Natural killer cell (primary cell): Measurements from ENCODE around the gene FCHSD1. TPM values are rescaled to one million over a fixed set of nuclear protein-coding genes. Genes with fewer than 3 reads are reported as not detected.

Experiments used
- ATAC-seq, 3 donors: fragments of 150-1000 bp in 2 of 3; fragments of 200-7000 bp in 1 of 3; cut with Tn5 transposase; 1 replicate in 1 of 3; 2 replicates in 2 of 3; pipeline ENCODE4 v1.10.0; 2021; ENCODE audit warnings: mild to moderate bottlenecking in 2 of 3, moderate library complexity in 2 of 3
- DNase-seq, 2 donors: peaks; one replicate each; pipeline versions ENCODE4 v3.0.0 to v3.0.0-alpha.2; 2013 to 2021; ENCODE audit warnings: mixed read lengths in 1 of 2
- H3K27ac ChIP-seq: one replicate; pipeline ENCODE4 v1.5.1; 2013; ENCODE audit warnings: mild to moderate bottlenecking, low read length
- H3K27me3 ChIP-seq: one replicate; pipeline ENCODE4 v1.6.1; 2013; ENCODE audit warnings: low read length; ENCODE audit not compliant: control insufficient read depth, insufficient read depth
- H3K36me3 ChIP-seq: one replicate; pipeline ENCODE4 v1.6.1; 2013; ENCODE audit warnings: low read length; ENCODE audit not compliant: control insufficient read depth, insufficient read depth
- H3K4me1 ChIP-seq: one replicate; pipeline ENCODE4 v1.6.1; 2013; ENCODE audit warnings: low read length; ENCODE audit not compliant: control insufficient read depth, insufficient read depth
- H3K4me3 ChIP-seq: one replicate; pipeline ENCODE4 v1.5.1; 2013; ENCODE audit warnings: low read length
- H3K9me3 ChIP-seq: one replicate; pipeline ENCODE4 v1.6.1; 2013; ENCODE audit warnings: low read length; ENCODE audit not compliant: control insufficient read depth, insufficient read depth
- H3K27ac Mint-ChIP-seq, 2 donors: one replicate each; pipeline ENCODE4 v1.8.0; 2022; ENCODE audit warnings: mild to moderate bottlenecking in 2 of 2, mixed read lengths in 2 of 2, moderate library complexity in 1 of 2
- H3K27me3 Mint-ChIP-seq, 2 donors: one replicate each; pipeline ENCODE4 v1.8.0; 2022; ENCODE audit warnings: low read depth in 2 of 2, mixed read lengths in 2 of 2
- H3K36me3 Mint-ChIP-seq: one replicate; pipeline ENCODE4 v1.8.0; 2022; ENCODE audit warnings: mixed read lengths
- H3K4me1 Mint-ChIP-seq, 2 donors: one replicate each; pipeline ENCODE4 v1.8.0; 2022; ENCODE audit warnings: mixed read lengths in 2 of 2
- H3K4me3 Mint-ChIP-seq: one replicate; pipeline ENCODE4 v1.8.0; 2022; ENCODE audit warnings: mild to moderate bottlenecking, moderate library complexity, mixed read lengths
- H3K9me3 Mint-ChIP-seq, 2 donors: one replicate each; pipeline ENCODE4 v1.8.0; 2022; ENCODE audit warnings: mixed read lengths in 2 of 2
- CTCF ChIP-seq: fragments of 200-600 bp; IDR thresholded peaks from one replicate; pipeline ENCODE4 v1.8.0; 2022; ENCODE audit warnings: antibody characterized with exemption
- WGBS: methylation state at CpG from one replicate; pipeline ENCODE4 v1.1.7; 2013; ENCODE audit warnings: missing lambda C conversion rate; ENCODE audit not compliant: insufficient coverage; 5-methylcytosine and 5-hydroxymethylcytosine counted together
- intact Hi-C: fragments of 100-400 bp; cut with micrococcal nuclease; formaldehyde crosslinking; loops from one replicate; pipeline ENCODE4 v1.14.2; 2022
- total RNA-seq, 4 donors: library from RNA; stranded (reverse); fragments of 120-200 nt in 1 of 4; gene quantifications; one replicate each; pipeline versions ENCODE4 v1.2.3 to v1.2.4, GENCODE V29; 2013 to 2022

The FCHSD1 gene
- total RNA-seq, 3 donors from 2014 or later (not counting 1 experiment from before 2014, with no cell fraction given) = 134 to 155 (median 147) TPM

- H3K27me3 ChIP-seq = peaks cover 13% of the 10 kb centered on the region
- peaks cover 32 to 35% of the 10 kb centered on the region in 2 donors for H3K27me3 Mint-ChIP-seq
- intact Hi-C loops = no loop called here
- no peaks in the 10 kb centered on the region for H3K9me3 ChIP-seq
- no peak overlapping the region for H3K4me3 Mint-ChIP-seq
- H3K4me1 Mint-ChIP-seq = peaks cover 13 to 15% of the 10 kb centered on the region in 2 donors
- H3K9me3 Mint-ChIP-seq = no peaks in the 10 kb centered on the region
- no peak overlapping the region for H3K27ac Mint-ChIP-seq
- WGBS = 94% methylated on average over 11 of the region's 11 CpGs
- no peak overlapping the region for H3K27ac ChIP-seq
- H3K36me3 ChIP-seq = no peaks in the 10 kb centered on the region
- ATAC-seq (no peak), DNase-seq (no peak)
- no peak for TF ChIP-seq CTCF
- H3K36me3 Mint-ChIP-seq = no peaks in the 10 kb centered on the region
- peaks cover 22% of the 10 kb centered on the region for H3K4me1 ChIP-seq
- no peak overlapping the region for H3K4me3 ChIP-seq
Observed at GRCh38 chr5:141695627-141696215, 44.5 kb upstream of the FCHSD1 start.

GRCh38 chr5:141694479-141694878, 43.3 kb upstream of the FCHSD1 start:
- ATAC-seq (no peak), DNase-seq (no peak)
- no peaks in the 10 kb centered on the region for H3K9me3 ChIP-seq
- no peak overlapping the region for H3K4me3 ChIP-seq
- Mint-ChIP-seq H3K27me3 (peaks cover 20 to 34% of the 10 kb centered on the region in 2 donors), H3K4me3 (no peak overlapping the region), H3K4me1 (peaks cover 13 to 15% of the 10 kb centered on the region in 2 donors), H3K9me3 (no peaks in the 10 kb centered on the region), H3K27ac (no peak overlapping the region), H3K36me3 (no peaks in the 10 kb centered on the region)
- H3K27me3 ChIP-seq = peaks cover 3% of the 10 kb centered on the region
- H3K4me1 ChIP-seq = peaks cover 22% of the 10 kb centered on the region
- H3K27ac ChIP-seq = no peak overlapping the region
- 78% methylated on average over 5 of the region's 5 CpGs for WGBS
- TF ChIP-seq CTCF = no peak
- H3K36me3 ChIP-seq = no peaks in the 10 kb centered on the region
- intact Hi-C loops = loop anchor here (5.0 kb wide), 1 partner anchor 323 kb away; no protein-coding TSS in a partner anchor

DNA sequence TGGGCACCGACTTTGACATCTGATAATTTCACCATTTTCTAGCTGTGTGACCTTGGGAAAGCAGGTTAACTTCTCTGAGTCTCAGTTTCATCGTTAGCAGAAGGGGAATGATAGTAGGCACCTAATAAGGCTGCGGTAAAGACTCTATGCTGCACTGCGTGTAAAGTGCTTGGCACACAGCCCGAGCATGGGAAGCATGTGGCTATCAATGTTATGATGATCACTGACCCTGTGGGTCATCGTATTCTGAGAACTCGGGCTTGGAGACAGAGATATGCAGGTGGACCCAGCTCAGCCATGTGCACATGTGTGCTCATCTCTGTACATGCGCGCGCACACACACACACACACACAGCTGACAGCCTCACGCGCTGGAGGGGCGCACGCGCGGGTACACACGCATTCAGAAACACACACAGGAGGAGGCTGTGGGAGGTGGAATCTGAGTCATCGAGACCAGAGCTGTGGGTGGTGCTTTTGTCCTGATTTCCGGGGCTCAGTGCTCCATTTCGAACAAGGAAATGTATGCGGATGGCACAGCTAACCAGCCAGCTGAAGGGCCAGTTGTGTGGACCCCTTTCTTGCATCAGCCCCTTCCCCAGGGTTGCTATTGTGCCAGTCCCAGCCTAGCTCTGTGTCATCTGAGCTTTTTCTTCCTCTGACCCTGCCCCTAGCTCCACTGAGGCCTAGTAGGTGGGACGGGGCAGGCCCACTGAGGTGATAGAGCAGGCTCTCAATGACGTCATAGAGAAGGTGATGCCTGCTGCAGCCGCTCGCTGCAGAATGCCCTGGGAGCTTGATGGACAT, 41.9 kb upstream of the FCHSD1 start:
- peaks cover 13 to 15% of the 10 kb centered on the region in 2 donors for H3K4me1 Mint-ChIP-seq
- ATAC-seq (no peak), DNase-seq (peak in 1 of 2 donors; percentile 77)
- no peak overlapping the region for H3K27ac Mint-ChIP-seq
- H3K36me3 Mint-ChIP-seq = no peaks in the 10 kb centered on the region
- H3K4me3 ChIP-seq = no peak overlapping the region
- no peak overlapping the region for H3K27ac ChIP-seq
- H3K36me3 ChIP-seq = no peaks in the 10 kb centered on the region
- H3K27me3 ChIP-seq = no peaks in the 10 kb centered on the region
- H3K27me3 Mint-ChIP-seq = peaks cover 9 to 22% of the 10 kb centered on the region in 2 donors
- H3K9me3 ChIP-seq = no peaks in the 10 kb centered on the region
- peak overlapping the region; percentile 25 for H3K4me3 Mint-ChIP-seq
- WGBS = 84% methylated on average over 25 of the region's 25 CpGs
- intact Hi-C loops = loop anchor here (1.0 to 5.0 kb wide), 5 partner anchors 186 to 452 kb away; partner anchors contain the start of genes PCDH1 and RNF14
- H3K9me3 Mint-ChIP-seq = no peaks in the 10 kb centered on the region
- H3K4me1 ChIP-seq = peaks cover 22% of the 10 kb centered on the region
- no peak for TF ChIP-seq CTCF
